ENCODE results near the gene MID2. TPM values are rescaled to one million over a fixed set of nuclear protein-coding genes. Genes with fewer than 3 reads are reported as not detected.
"Not testable (repeated sequence)": the region's sequence is repeated elsewhere in the genome, so short reads cannot be mapped to it uniquely, and the experiment has no call there.

The MID2 gene
- 2.0 TPM for total RNA-seq
- polyA plus RNA-seq: 1.4 TPM
- long read RNA-seq, donor 1: 0 reads
- long read RNA-seq, donor 2, partial matches to known transcripts: 0 of 2 reads
- long read RNA-seq, donor 2, other reads (novel, unspliced or antisense): 0 of 2 reads
- long read RNA-seq, donor 3: 0 reads
- long read RNA-seq, donor 4: 0 reads
- long read RNA-seq, donor 5: 0 reads
- long read RNA-seq, donor 6, partial matches to known transcripts: 0 of 1 reads
- long read RNA-seq, donor 6, other reads (novel, unspliced or antisense): 0 of 1 reads
- long read RNA-seq, donor 7, partial matches to known transcripts: 0 of 2 reads
- long read RNA-seq, donor 7, other reads (novel, unspliced or antisense): 0 of 2 reads
- long read RNA-seq, donor 8: 0 reads
- long read RNA-seq, donor 9: 0 reads
- long read RNA-seq, donor 10, partial matches to known transcripts: 0 of 1 reads
- long read RNA-seq, donor 10, other reads (novel, unspliced or antisense): 0 of 1 reads

GRCh38 chrX:107825698-107826237, at the start of gene MID2:
Gene MID2, plus strand, starts transcription at chrX:107825866. Its CDS starts 561 bp downstream, at chrX:107826427.
- H3K36me3 ChIP-seq (ENCODE audit: control insufficient read depth in 2 of 2, insufficient read depth in 2 of 2, low read length in 1 of 2): no peaks in the 10 kb centered on the region
- no peaks in the 10 kb centered on the region for H3K9me3 ChIP-seq (ENCODE audit: control insufficient read depth in 2 of 2, insufficient read depth in 1 of 2, low read length in 1 of 2)
- H3K4me1 ChIP-seq (ENCODE audit: control insufficient read depth in 2 of 2, insufficient read depth in 2 of 2, low read length in 2 of 2): no peaks in the 10 kb centered on the region
- DNase-seq (ENCODE audit: low read depth in 6 of 9, low spot score in 9 of 9): peak in 1 of 9 donors; percentile 2
- 2% methylated on average over 32 of the region's 32 CpGs for WGBS
- H3K27ac ChIP-seq (ENCODE audit: low read depth in 1 of 2, low read length in 1 of 2): peak within 1 kb of the TSS in 1 of 2 donors; percentile 77
- peak within 1 kb of the TSS in 1 of 2 donors; percentile 43 for H3K4me3 ChIP-seq (ENCODE audit: low read length in 2 of 2)
- H3K27me3 ChIP-seq (ENCODE audit: control insufficient read depth in 2 of 2, insufficient read depth in 1 of 2, low read length in 1 of 2): peaks cover 11 to 42% of the 10 kb centered on the region in 2 donors

- H3K4me1 ChIP-seq (ENCODE audit: control insufficient read depth in 2 of 2, insufficient read depth in 2 of 2, low read length in 2 of 2): peaks cover 0 to 18% of the 10 kb centered on the region in 2 donors
- H3K27ac ChIP-seq (ENCODE audit: low read depth in 1 of 2, low read length in 1 of 2): no peak overlapping the region
- no peaks in the 10 kb centered on the region for H3K9me3 ChIP-seq (ENCODE audit: control insufficient read depth in 2 of 2, insufficient read depth in 1 of 2, low read length in 1 of 2)
- H3K27me3 ChIP-seq (ENCODE audit: control insufficient read depth in 2 of 2, insufficient read depth in 1 of 2, low read length in 1 of 2): peaks cover 0 to 47% of the 10 kb centered on the region in 2 donors
- 6% methylated on average over 20 of the region's 20 CpGs for WGBS
- H3K36me3 ChIP-seq (ENCODE audit: control insufficient read depth in 2 of 2, insufficient read depth in 2 of 2, low read length in 1 of 2): no peaks in the 10 kb centered on the region
- DNase-seq (ENCODE audit: low read depth in 6 of 9, low spot score in 9 of 9): peak; percentile 54 to 89 (median 71)
- peak overlapping the region; percentile 44 to 66 for H3K4me3 ChIP-seq (ENCODE audit: low read length in 2 of 2)
Observed at GRCh38 chrX:107776649-107777535, 48.8 kb upstream of the MID2 start.

GRCh38 chrX:107777536-107777832, 48.2 kb upstream of the MID2 start, which contains the start of gene NCBP2L:
Gene NCBP2L, plus strand, starts transcription at chrX:107777733. Its CDS starts 16,488 bp downstream, at chrX:107794221.
- Histone ChIP-seq H3K4me1 (ENCODE audit: control insufficient read depth in 2 of 2, insufficient read depth in 2 of 2, low read length in 2 of 2) (peaks cover 0 to 18% of the 10 kb centered on the region in 2 donors), H3K27ac (ENCODE audit: low read depth in 1 of 2, low read length in 1 of 2) (no peak within 1 kb of the TSS), H3K9me3 (ENCODE audit: control insufficient read depth in 2 of 2, insufficient read depth in 1 of 2, low read length in 1 of 2) (no peaks in the 10 kb centered on the region), H3K27me3 (ENCODE audit: control insufficient read depth in 2 of 2, insufficient read depth in 1 of 2, low read length in 1 of 2) (peaks cover 0 to 47% of the 10 kb centered on the region in 2 donors), H3K36me3 (ENCODE audit: control insufficient read depth in 2 of 2, insufficient read depth in 2 of 2, low read length in 1 of 2) (no peaks in the 10 kb centered on the region), H3K4me3 (ENCODE audit: low read length in 2 of 2) (peak within 1 kb of the TSS in 1 of 2 donors; percentile 66)
- DNase-seq (ENCODE audit: low read depth in 6 of 9, low spot score in 9 of 9): no peak
- 87% methylated on average over 6 of the region's 6 CpGs for WGBS

GRCh38 chrX:107780525-107780924, 45.1 kb upstream of the MID2 start:
- peaks cover 0 to 18% of the 10 kb centered on the region in 2 donors for H3K27me3 ChIP-seq (ENCODE audit: control insufficient read depth in 2 of 2, insufficient read depth in 1 of 2, low read length in 1 of 2)
- H3K27ac ChIP-seq (ENCODE audit: low read depth in 1 of 2, low read length in 1 of 2): no peak overlapping the region
- H3K4me3 ChIP-seq (ENCODE audit: low read length in 2 of 2): no peak overlapping the region
- H3K9me3 ChIP-seq (ENCODE audit: control insufficient read depth in 2 of 2, insufficient read depth in 1 of 2, low read length in 1 of 2): no peaks in the 10 kb centered on the region
- no peak for DNase-seq (ENCODE audit: low read depth in 6 of 9, low spot score in 9 of 9)
- 97% methylated on average over 9 of the region's 9 CpGs for WGBS
- peaks cover 0 to 13% of the 10 kb centered on the region in 2 donors for H3K4me1 ChIP-seq (ENCODE audit: control insufficient read depth in 2 of 2, insufficient read depth in 2 of 2, low read length in 2 of 2)
- no peaks in the 10 kb centered on the region for H3K36me3 ChIP-seq (ENCODE audit: control insufficient read depth in 2 of 2, insufficient read depth in 2 of 2, low read length in 1 of 2)

- DNase-seq (ENCODE audit: low read depth in 6 of 9, low spot score in 9 of 9): no peak
- H3K9me3 ChIP-seq (ENCODE audit: control insufficient read depth in 2 of 2, insufficient read depth in 1 of 2, low read length in 1 of 2): no peaks in the 10 kb centered on the region
- no peak overlapping the region for H3K27ac ChIP-seq (ENCODE audit: low read depth in 1 of 2, low read length in 1 of 2)
- H3K4me1 ChIP-seq (ENCODE audit: control insufficient read depth in 2 of 2, insufficient read depth in 2 of 2, low read length in 2 of 2): no peaks in the 10 kb centered on the region
- WGBS: 84% methylated on average over 1 of the region's 1 CpG
- H3K4me3 ChIP-seq (ENCODE audit: low read length in 2 of 2): no peak overlapping the region
- no peaks in the 10 kb centered on the region for H3K36me3 ChIP-seq (ENCODE audit: control insufficient read depth in 2 of 2, insufficient read depth in 2 of 2, low read length in 1 of 2)
- H3K27me3 ChIP-seq (ENCODE audit: control insufficient read depth in 2 of 2, insufficient read depth in 1 of 2, low read length in 1 of 2): peaks cover 0 to 2% of the 10 kb centered on the region in 2 donors
Observed at GRCh38 chrX:107787827-107788226, 37.8 kb upstream of the MID2 start.

- DNase-seq (ENCODE audit: low read depth in 6 of 9, low spot score in 9 of 9): no peak
- Histone ChIP-seq H3K27ac (ENCODE audit: low read depth in 1 of 2, low read length in 1 of 2) (no peak overlapping the region), H3K4me1 (ENCODE audit: control insufficient read depth in 2 of 2, insufficient read depth in 2 of 2, low read length in 2 of 2) (no peaks in the 10 kb centered on the region), H3K36me3 (ENCODE audit: control insufficient read depth in 2 of 2, insufficient read depth in 2 of 2, low read length in 1 of 2) (no peaks in the 10 kb centered on the region), H3K27me3 (ENCODE audit: control insufficient read depth in 2 of 2, insufficient read depth in 1 of 2, low read length in 1 of 2) (no peaks in the 10 kb centered on the region), H3K4me3 (ENCODE audit: low read length in 2 of 2) (no peak overlapping the region), H3K9me3 (ENCODE audit: control insufficient read depth in 2 of 2, insufficient read depth in 1 of 2, low read length in 1 of 2) (no peaks in the 10 kb centered on the region)
- whole genome bisulfite sequencing: 97% methylated on average over 1 of the region's 1 CpG
Observed at GRCh38 chrX:107804427-107804826, 21.2 kb upstream of the MID2 start.

GRCh38 chrX:107805179-107805578, 20.5 kb upstream of the MID2 start:
- Histone ChIP-seq H3K36me3 (ENCODE audit: control insufficient read depth in 2 of 2, insufficient read depth in 2 of 2, low read length in 1 of 2) (no peaks in the 10 kb centered on the region), H3K4me3 (ENCODE audit: low read length in 2 of 2) (no peak overlapping the region), H3K4me1 (ENCODE audit: control insufficient read depth in 2 of 2, insufficient read depth in 2 of 2, low read length in 2 of 2) (no peaks in the 10 kb centered on the region), H3K9me3 (ENCODE audit: control insufficient read depth in 2 of 2, insufficient read depth in 1 of 2, low read length in 1 of 2) (no peaks in the 10 kb centered on the region), H3K27me3 (ENCODE audit: control insufficient read depth in 2 of 2, insufficient read depth in 1 of 2, low read length in 1 of 2) (no peaks in the 10 kb centered on the region), H3K27ac (ENCODE audit: low read depth in 1 of 2, low read length in 1 of 2) (no peak overlapping the region)
- WGBS: 95% methylated on average over 3 of the region's 3 CpGs
- no peak for DNase-seq (ENCODE audit: low read depth in 6 of 9, low spot score in 9 of 9)

- not testable (repeated sequence) for H3K4me3 ChIP-seq (ENCODE audit: low read length in 2 of 2); H3K9me3 ChIP-seq (ENCODE audit: control insufficient read depth in 2 of 2, insufficient read depth in 1 of 2, low read length in 1 of 2); H3K4me1 ChIP-seq (ENCODE audit: control insufficient read depth in 2 of 2, insufficient read depth in 2 of 2, low read length in 2 of 2); DNase-seq (ENCODE audit: low read depth in 6 of 9, low spot score in 9 of 9); H3K36me3 ChIP-seq (ENCODE audit: control insufficient read depth in 2 of 2, insufficient read depth in 2 of 2, low read length in 1 of 2); H3K27me3 ChIP-seq (ENCODE audit: control insufficient read depth in 2 of 2, insufficient read depth in 1 of 2, low read length in 1 of 2); H3K27ac ChIP-seq (ENCODE audit: low read depth in 1 of 2, low read length in 1 of 2)
- WGBS: 98% methylated on average over 10 of the region's 10 CpGs
Observed at GRCh38 chrX:107810053-107810452, 15.6 kb upstream of the MID2 start.

All from thymus (tissue), 14 donors.